Erythroblast (primary cell): Measurements from ENCODE around the gene TRIO.

Source experiments
- GATA1 ChIP-seq: IDR thresholded peaks from 2 replicates; pipeline ENCODE4 v1.6.1; 2011; ENCODE audit warnings: low read depth, mild to moderate bottlenecking, control low read depth, low read length, moderate library complexity
- POLR2A ChIP-seq: IDR thresholded peaks from 2 replicates; pipeline ENCODE4 v1.6.1; 2011; ENCODE audit warnings: mild to moderate bottlenecking, low read length

- TF ChIP-seq POLR2A: no peak
- TF ChIP-seq GATA1: no peak
Measured at GRCh38 chr5:14355391-14355790, 212.2 kb downstream of the TRIO start.
